DMS153 (cell line): ENCODE measurements around the gene MPPED1.

ENCODE experiments used
- DNase-seq: peaks from one replicate; lab custom pipeline; 2025; lab: John Stamatoyannopoulos, UW

MPPED1 gene

GRCh38 chr22:43431808-43432554 is 20.2 kb downstream of the MPPED1 start:
- DNase-seq, result no peak

GRCh38 chr22:43432883-43433415 is 21.1 kb downstream of the MPPED1 start:
- DNase-seq, result no peak

- DNase-seq, result no peak
Observed at GRCh38 chr22:43433451-43434274, 21.8 kb downstream of the MPPED1 start.

GRCh38 chr22:43434275-43434927 is 22.6 kb downstream of the MPPED1 start:
- DNase-seq, result no peak

GRCh38 chr22:43434928-43435311 is 23.1 kb downstream of the MPPED1 start:
- no peak for DNase-seq

- peak; percentile 90 for DNase-seq
Observed at GRCh38 chr22:43435851-43436811, 24.3 kb downstream of the MPPED1 start.

- no peak for DNase-seq
Observed at GRCh38 chr22:43436868-43437267, 25.1 kb downstream of the MPPED1 start.

GRCh38 chr22:43437871-43438475 is 26.2 kb downstream of the MPPED1 start:
- DNase-seq, result no peak

GRCh38 chr22:43438666-43439347 is 27.0 kb downstream of the MPPED1 start:
- DNase-seq, result no peak

- no peak for DNase-seq
Observed at GRCh38 chr22:43439368-43440103, 27.7 kb downstream of the MPPED1 start.

- DNase-seq, result no peak
Observed at GRCh38 chr22:43440104-43440387, 28.2 kb downstream of the MPPED1 start.

- no peak for DNase-seq
Observed at GRCh38 chr22:43440556-43440955, 28.7 kb downstream of the MPPED1 start.

- DNase-seq, result no peak
Observed at GRCh38 chr22:43441216-43441615, 29.4 kb downstream of the MPPED1 start.

GRCh38 chr22:43441751-43442150 is 29.9 kb downstream of the MPPED1 start:
- no peak for DNase-seq

- no peak for DNase-seq
Observed at GRCh38 chr22:43442386-43443151, 30.8 kb downstream of the MPPED1 start.

- no peak for DNase-seq
Observed at GRCh38 chr22:43443152-43443471, 31.3 kb downstream of the MPPED1 start.

GRCh38 chr22:43446037-43446803 is 34.4 kb downstream of the MPPED1 start:
- peak; percentile 68 for DNase-seq

- DNase-seq, result peak; percentile 95
Observed at GRCh38 chr22:43446916-43447315, 35.1 kb downstream of the MPPED1 start.
